ENCODE data around the gene WHRN. TPM values are rescaled to one million over a fixed set of nuclear protein-coding genes. Genes with fewer than 3 reads are reported as not detected.

Gene WHRN
- total and polyA plus RNA-seq, 2 experiments from 2014 or later = 8.3 to 8.9 TPM

- Histone ChIP-seq H3K4me1 (ENCODE audit: insufficient read depth) (no peaks in the 10 kb centered on the region), H3F3A (replicated peaks; ENCODE audit: low read depth) (no peaks in the 10 kb centered on the region), H4K20me1 (replicated peaks; ENCODE audit: insufficient read depth) (no peaks in the 10 kb centered on the region), H3K79me2 (replicated peaks; ENCODE audit: insufficient read depth) (no peaks in the 10 kb centered on the region), H3K36me3 (ENCODE audit: insufficient read depth) (no peaks in the 10 kb centered on the region), H3K4me3 (no peak overlapping the region), H2AFZ (no peak overlapping the region), H3K27ac (ENCODE audit: low read depth) (no peak overlapping the region), H3K27me3 (ENCODE audit: insufficient read depth) (no peaks in the 10 kb centered on the region), H3K9me2 (ENCODE audit: insufficient read depth) (no peaks in the 10 kb centered on the region), H3K4me2 (no peak overlapping the region)
- no peaks in the 10 kb centered on the region for H3K9me3 Mint-ChIP-seq
- ATAC-seq (no peak), DNase-seq (ENCODE audit: low spot score) (no peak)
- no peak for TF ChIP-seq EZH2phosphoT487 (IDR thresholded peaks at IDR 0.05; ENCODE audit: unreplicated experiment)
- H3K27me3 Mint-ChIP-seq (ENCODE audit: insufficient read depth, low read depth, poor library complexity) = peaks cover 7% of the 10 kb centered on the region
- H3K4me3 Mint-ChIP-seq = no peak overlapping the region
- no peaks in the 10 kb centered on the region; the same call in 1 of the 3 replicates for H3K36me3 Mint-ChIP-seq (ENCODE audit: low read depth)
- H3K4me1 Mint-ChIP-seq = peaks cover 19% of the 10 kb centered on the region
- H3K27ac Mint-ChIP-seq = no peak overlapping the region
These were observed 26.4 kb downstream of the WHRN start for GRCh38 chr9:114478871-114479270.

GRCh38 chr9:114478459-114478858 lies 26.8 kb downstream of the WHRN start:
- H3K27ac Mint-ChIP-seq = no peak overlapping the region
- H3K9me3 Mint-ChIP-seq = no peaks in the 10 kb centered on the region
- DNase-seq (ENCODE audit: low spot score) = no peak
- no peaks in the 10 kb centered on the region for H3F3A ChIP-seq (replicated peaks; ENCODE audit: low read depth)
- no peaks in the 10 kb centered on the region for H3K36me3 ChIP-seq (ENCODE audit: insufficient read depth)
- H3K27ac ChIP-seq (ENCODE audit: low read depth) = no peak overlapping the region
- no peaks in the 10 kb centered on the region for H3K4me1 ChIP-seq (ENCODE audit: insufficient read depth)
- no peak overlapping the region for H3K4me3 Mint-ChIP-seq
- no peaks in the 10 kb centered on the region for H3K79me2 ChIP-seq (replicated peaks; ENCODE audit: insufficient read depth)
- H3K9me2 ChIP-seq (ENCODE audit: insufficient read depth) = no peaks in the 10 kb centered on the region
- no peaks in the 10 kb centered on the region; the same call in 1 of the 3 replicates for H3K36me3 Mint-ChIP-seq (ENCODE audit: low read depth)
- H3K27me3 ChIP-seq (ENCODE audit: insufficient read depth) = no peaks in the 10 kb centered on the region
- no peak overlapping the region for H2AFZ ChIP-seq
- H3K4me1 Mint-ChIP-seq = peaks cover 20% of the 10 kb centered on the region
- H4K20me1 ChIP-seq (replicated peaks; ENCODE audit: insufficient read depth) = no peaks in the 10 kb centered on the region
- no peak for ATAC-seq
- H3K27me3 Mint-ChIP-seq (ENCODE audit: insufficient read depth, low read depth, poor library complexity) = peaks cover 8% of the 10 kb centered on the region
- H3K4me3 ChIP-seq = no peak overlapping the region
- H3K4me2 ChIP-seq = no peak overlapping the region
- no peak for TF ChIP-seq POLR2AphosphoS5 (IDR thresholded peaks at IDR 0.05; ENCODE audit: low read depth)
- TF ChIP-seq EZH2 (IDR thresholded peaks at IDR 0.05; ENCODE audit: low read depth, unreplicated experiment) = no peak
- no peak for TF ChIP-seq ETS1 (IDR thresholded peaks at IDR 0.05)
- no peak for TF ChIP-seq ZNF114 (CRISPR knock-in tag; IDR thresholded peaks at IDR 0.05)
- TF ChIP-seq CREB1 (CRISPR knock-in tag; IDR thresholded peaks at IDR 0.05; ENCODE audit: low read depth) = no peak
- TF ChIP-seq REST (IDR thresholded peaks at IDR 0.05; ENCODE audit: unreplicated experiment) = no peak
- no peak for TF ChIP-seq ZNF331 (CRISPR knock-in tag; IDR thresholded peaks at IDR 0.05; ENCODE audit: low read depth)
- TF ChIP-seq CTCF (conservative IDR thresholded peaks at IDR 0.05; ENCODE audit: low read depth in 2 of 2) = no peak
- TF ChIP-seq NANOG (IDR thresholded peaks at IDR 0.05; ENCODE audit: borderline replicate concordance) = no peak

Data from GM23338 (cell line).